Cardiac fibroblast (primary cell): Measurements from ENCODE around the gene TPM4.

Source experiments
- DNase-seq, 2 donors: peaks; one replicate each; pipeline versions ENCODE4 v3.0.0 to v3.0.0-alpha.2; 2010; ENCODE audit warnings: low read depth in 2 of 2
- H3K4me3 ChIP-seq, 2 donors: replicated peaks in 1 of 2; 1 replicate in 1 of 2; 2 replicates in 1 of 2; pipeline ENCODE4 v1.5.1; 2011; ENCODE audit warnings: low read depth in 2 of 2, low read length in 2 of 2, mild to moderate bottlenecking in 2 of 2, moderate library complexity in 1 of 2
- CTCF ChIP-seq: IDR thresholded peaks from one replicate; pipeline ENCODE4 v1.5.1; 2011; ENCODE audit warnings: low read depth, mild to moderate bottlenecking, low read length, inconsistent platforms

The TPM4 gene

GRCh38 chr19:16070366-16070990 is 5.8 kb upstream of the TPM4 start:
- DNase-seq, result no peak
- TF ChIP-seq CTCF, result no peak
- no peak overlapping the region for H3K4me3 ChIP-seq

GRCh38 chr19:16071072-16071691 is 5.1 kb upstream of the TPM4 start:
- DNase-seq, result no peak
- TF ChIP-seq CTCF, result no peak
- no peak overlapping the region for H3K4me3 ChIP-seq

GRCh38 chr19:16073481-16073880 is 2.8 kb upstream of the TPM4 start:
- no peak for TF ChIP-seq CTCF

GRCh38 chr19:16073988-16074387 is 2.3 kb upstream of the TPM4 start:
- DNase-seq, result peak in 1 of 2 donors; percentile 19
- no peak for TF ChIP-seq CTCF
- H3K4me3 ChIP-seq, result no peak overlapping the region

More at GRCh38 chr19:16073481-16073880, 2.8 kb upstream of the TPM4 start:
- no peak for DNase-seq
- H3K4me3 ChIP-seq, result no peak overlapping the region

GRCh38 chr19:16074488-16075365 is 1.6 kb upstream of the TPM4 start:
- no peak for TF ChIP-seq CTCF
- no peak overlapping the region for H3K4me3 ChIP-seq
- DNase-seq, result peak in 1 of 2 donors; percentile 3

- TF ChIP-seq CTCF, result no peak
- DNase-seq, result peak in 1 of 2 donors; percentile 53
- peak overlapping the region; percentile 49 to 67 for H3K4me3 ChIP-seq
Measured at GRCh38 chr19:16075430-16076153, 703 bp upstream of the TPM4 start.
